ENCODE measurements around the gene MICOS13.

The MICOS13 gene

DNA sequence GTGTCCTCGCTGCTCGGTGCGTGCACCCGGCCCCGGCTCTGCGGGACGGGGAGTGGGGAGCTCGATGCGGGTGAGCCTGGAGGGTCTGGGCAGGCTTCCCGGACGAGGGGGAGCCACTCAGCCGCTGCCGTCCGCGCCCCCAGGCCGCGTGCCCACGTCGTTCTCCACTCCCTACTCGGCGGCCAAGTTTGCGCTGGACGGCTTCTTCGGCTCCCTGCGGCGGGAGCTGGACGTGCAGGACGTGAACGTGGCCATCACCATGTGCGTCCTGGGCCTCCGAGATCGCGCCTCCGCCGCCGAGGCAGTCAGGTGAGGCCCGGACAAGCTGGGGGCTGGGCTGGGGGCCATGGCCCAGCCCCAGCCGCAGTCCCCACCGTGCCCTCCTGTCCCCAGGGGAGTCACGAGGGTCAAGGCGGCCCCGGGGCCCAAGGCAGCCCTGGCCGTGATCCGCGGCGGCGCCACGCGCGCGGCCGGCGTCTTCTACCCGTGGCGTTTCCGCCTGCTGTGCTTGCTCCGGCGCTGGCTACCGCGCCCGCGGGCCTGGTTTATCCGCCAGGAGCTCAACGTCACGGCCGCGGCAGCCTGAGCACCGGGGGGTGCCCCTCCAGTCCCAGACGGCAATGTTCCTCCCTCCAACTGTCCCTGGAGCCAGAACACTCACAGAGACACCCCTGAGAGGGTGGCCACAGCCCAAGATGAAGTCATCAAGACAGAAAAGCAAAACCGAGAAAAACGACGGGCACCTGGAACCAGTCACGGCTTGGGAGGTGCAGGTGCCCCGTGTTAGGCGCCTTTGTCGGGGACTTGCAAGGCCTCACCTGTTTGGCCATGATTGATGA, 7.3 kb upstream of the MICOS13 start:
- DNase-seq (ENCODE audit: low spot score) (no peak), FAIRE-seq (no peak)

DNA sequence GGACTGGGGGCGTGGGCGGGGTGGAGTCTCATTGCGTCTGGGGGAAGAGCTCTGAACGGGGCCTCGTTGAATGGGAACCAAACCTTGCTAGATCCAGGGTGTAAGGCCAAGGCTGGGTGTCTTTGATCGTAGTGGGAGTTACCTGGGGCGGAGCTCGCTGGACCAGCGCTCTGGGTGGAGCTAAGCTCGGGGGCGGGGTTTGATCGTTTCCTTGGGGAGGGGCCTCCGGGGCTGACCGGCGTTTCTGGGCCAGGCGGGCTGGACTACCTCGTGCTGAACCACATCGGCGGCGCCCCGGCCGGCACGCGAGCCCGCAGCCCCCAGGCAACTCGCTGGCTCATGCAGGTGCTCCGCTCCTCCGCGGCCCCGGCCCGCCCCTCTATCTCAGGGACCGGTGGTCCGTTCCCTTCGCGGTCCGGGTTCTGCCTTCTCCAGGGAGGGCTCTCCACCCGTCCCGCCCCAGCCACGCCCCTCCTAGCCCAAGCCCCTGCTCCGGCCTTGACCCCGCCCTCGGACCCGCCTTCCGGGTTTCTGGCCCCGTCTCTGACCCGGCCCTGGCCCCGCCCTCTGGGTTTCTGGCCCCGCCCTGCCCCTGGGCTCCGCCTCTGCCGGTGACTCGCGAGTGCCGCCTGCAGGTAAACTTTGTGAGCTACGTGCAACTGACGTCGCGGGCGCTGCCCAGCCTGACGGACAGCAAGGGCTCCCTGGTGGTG, 6.5 kb upstream of the MICOS13 start:
- DNase-seq (ENCODE audit: low spot score): peak; percentile 88
- peak; percentile 64 for FAIRE-seq

- no peak for FAIRE-seq
- DNase-seq (ENCODE audit: low spot score): no peak
Measured at GRCh38 chr19:5686326-5686646, 6.0 kb upstream of the MICOS13 start.

DNA sequence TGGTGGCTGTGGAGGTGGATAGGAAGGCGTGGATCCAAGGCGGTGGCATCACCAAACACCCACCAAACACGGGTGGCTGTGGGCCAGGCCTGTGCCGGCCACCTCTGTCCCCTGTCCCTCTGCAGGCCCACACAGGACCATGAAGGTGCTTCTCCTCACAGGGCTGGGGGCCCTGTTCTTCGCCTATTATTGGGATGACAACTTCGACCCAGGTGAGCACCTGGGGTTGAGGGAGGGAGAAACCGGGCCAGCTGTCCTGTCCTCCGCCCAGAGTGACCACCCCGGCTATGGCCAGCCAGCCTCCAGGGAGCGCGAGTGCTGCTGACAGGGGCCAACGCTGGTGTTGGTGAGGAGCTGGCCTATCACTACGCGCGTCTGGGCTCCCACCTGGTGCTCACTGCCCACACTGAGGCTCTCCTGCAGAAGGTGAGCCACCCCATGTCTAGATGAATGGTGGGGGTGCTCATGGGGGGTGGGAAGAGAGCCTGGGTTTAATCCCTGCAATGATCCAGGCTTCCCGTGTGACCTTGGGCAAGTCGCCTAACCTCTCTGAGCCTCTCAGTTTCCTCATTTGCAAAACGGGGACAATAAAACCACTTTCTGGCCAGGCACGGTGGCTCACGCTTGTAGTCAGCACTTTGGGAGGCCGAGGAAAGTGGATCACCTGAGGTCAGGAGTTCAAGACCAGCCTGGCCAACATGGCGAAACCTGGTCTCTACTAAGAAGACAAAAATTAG, 4.5 kb upstream of the MICOS13 start:
- no peak for FAIRE-seq
- DNase-seq (ENCODE audit: low spot score): no peak

DNA sequence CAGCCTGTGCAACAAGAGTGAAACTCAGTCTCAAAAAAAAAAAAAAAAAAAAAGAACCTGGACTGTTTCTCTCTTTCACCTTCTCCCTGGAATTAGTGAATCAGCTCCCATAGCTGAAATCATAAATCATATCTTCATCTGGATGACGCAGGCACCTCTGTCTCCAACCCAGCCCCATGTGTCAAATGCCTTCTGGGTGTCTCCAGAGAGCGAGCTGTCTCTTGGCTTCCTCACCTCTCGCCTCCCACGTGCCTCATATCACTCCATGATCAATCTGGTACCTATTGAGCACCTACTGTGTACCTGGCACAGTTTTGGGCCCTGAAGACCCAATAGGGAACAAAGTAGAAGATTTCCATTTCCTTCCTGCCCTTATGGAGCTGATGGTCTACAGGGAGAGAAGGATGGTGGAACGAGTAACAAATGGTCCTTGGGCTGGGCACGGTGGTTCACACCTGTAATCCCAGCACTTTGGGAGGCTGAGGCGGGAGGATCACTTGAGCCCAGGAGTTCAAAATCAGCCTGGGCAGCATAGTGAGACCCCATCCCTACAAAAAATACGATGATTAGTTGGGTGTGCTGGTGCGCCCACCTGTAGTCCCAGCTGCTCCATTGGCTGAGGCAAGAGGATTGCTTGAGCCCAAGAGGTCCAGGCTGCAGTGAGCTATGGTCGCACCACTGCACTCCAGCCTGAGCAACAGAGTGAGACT, 3.0 kb upstream of the MICOS13 start:
- no peak for DNase-seq (ENCODE audit: low spot score)
- no peak for FAIRE-seq

DNA sequence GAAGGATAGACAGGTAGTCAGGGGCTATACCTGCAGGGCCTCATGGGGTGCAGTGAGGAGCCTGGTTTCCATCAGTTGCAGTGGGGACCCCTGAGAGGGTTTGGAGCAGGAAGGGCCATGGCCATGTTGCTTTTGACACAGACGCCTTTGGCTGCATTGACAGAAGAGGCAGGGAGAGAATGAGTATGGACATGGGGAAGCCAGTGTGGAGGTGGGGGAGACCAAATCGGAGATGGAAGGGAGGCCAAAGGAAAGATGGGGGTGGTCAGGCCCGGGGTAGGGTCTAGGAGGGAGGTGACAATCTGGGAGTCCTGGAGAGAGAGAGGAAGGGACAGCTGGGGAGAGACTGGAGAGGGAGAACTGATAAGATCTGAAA, 1.8 kb upstream of the MICOS13 start:
- FAIRE-seq (no peak), DNase-seq (ENCODE audit: low spot score) (no peak)

- FAIRE-seq (no peak), DNase-seq (ENCODE audit: low spot score) (no peak)
Measured at GRCh38 chr19:5681391-5682106, 1.2 kb upstream of the MICOS13 start.

- DNase-seq (ENCODE audit: low spot score) (no peak), FAIRE-seq (no peak)
Measured at GRCh38 chr19:5680084-5680436, 256 bp downstream of the MICOS13 start.

GRCh38 chr19:5679289-5680083, 830 bp downstream of the MICOS13 start:
- FAIRE-seq (no peak), DNase-seq (ENCODE audit: low spot score) (no peak)

- no peak for DNase-seq (ENCODE audit: low spot score)
- FAIRE-seq: no peak
Measured at GRCh38 chr19:5678071-5678718, 2.1 kb downstream of the MICOS13 start.

- no peak for FAIRE-seq
- DNase-seq (ENCODE audit: low spot score): no peak
Measured at GRCh38 chr19:5677580-5677979, 2.7 kb downstream of the MICOS13 start.

DNA sequence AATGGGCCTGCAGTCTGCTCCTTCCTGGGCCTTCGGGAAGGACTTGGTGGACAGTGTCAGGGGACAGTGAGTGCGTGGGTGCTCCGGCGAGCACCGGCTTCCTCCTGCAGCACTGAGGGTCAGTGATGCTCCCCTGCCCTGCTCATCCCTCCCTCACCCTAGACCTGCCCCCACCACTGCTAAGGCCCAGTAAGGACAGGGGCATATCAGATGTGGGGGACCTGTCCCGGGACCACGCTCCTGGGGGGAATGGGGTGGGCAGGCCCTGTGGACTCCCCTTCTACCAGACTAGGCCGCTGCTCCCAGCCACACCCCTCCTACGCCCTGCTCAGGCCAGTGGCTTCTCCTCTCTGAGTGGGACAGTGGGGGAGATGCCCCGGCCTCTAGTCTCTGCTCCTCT, 3.2 kb downstream of the MICOS13 start:
- FAIRE-seq (no peak), DNase-seq (ENCODE audit: low spot score) (no peak)

- DNase-seq (ENCODE audit: low spot score) (no peak), FAIRE-seq (no peak)
Measured at GRCh38 chr19:5676772-5677105, 3.6 kb downstream of the MICOS13 start.

DNA sequence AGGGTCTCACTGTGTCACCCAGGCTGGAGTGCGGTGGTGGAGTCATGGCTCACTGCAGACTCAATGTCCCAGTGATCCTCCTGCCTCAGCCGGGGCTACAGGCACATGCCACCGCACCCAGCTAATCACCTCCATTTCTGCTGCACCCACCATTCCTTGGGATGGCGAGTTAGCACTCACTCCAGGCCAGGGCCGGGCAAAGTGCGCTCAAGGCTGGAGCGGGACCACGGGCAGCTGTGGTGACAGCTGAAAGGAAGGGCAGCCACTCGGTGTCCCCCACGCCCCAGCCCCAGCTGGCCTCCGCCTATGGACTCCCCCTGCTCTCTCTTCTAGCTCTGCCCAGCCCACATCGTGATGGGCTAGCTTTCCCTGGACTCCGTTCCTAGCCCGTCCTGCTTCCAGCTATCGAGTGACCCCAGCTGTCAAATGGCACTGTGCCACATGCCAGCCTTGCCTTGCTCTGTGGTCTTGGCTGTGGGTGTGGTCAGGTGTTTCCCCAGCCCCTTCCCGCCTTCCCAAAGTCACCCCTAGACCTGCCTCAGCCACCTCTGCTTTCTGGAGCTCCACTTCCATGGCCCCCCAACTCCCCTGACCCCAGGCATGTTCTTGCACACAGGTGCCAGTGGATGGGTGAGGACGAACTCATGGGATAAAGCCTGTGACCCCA, 4.1 kb downstream of the MICOS13 start:
- DNase-seq (ENCODE audit: low spot score): no peak
- FAIRE-seq: no peak

DNA sequence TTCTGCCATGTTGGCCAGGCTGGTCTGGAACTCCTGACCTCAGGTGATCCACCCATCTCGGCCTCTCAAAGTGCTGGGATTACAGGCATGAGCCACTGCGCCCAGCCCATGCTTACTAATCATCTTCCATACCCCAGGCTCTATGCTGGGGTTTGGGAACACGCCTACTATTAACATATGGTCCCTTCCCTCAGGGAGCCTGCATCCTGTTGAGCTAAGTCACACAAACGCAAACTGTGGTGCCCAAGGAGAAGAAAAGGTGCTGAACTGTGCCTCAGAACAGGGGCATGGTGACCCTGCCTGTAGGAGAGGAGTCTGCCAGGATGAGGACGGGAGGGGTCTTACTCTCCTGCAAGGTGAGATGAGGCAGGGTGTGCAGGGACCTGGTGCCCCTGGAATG, 5.6 kb downstream of the MICOS13 start:
- no peak for FAIRE-seq
- DNase-seq (ENCODE audit: low spot score): no peak

DNA sequence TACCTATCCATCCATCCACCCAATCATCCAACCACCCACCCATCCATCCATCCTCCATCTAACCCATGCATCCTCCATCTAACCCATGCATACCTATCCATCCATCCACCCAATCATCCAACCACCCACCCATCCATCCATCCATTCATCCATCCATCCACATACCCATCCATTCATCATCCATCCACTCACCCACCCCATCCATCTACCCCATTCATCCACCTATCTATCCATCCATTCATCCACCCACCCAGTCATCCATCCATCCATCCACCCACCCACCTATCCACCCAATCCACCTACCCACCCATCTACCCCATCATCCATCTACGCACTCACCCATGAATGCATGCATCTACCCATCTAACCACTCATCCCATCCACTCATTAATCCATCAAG, 6.6 kb downstream of the MICOS13 start:
- FAIRE-seq (no peak), DNase-seq (ENCODE audit: low spot score) (no peak)

DNA sequence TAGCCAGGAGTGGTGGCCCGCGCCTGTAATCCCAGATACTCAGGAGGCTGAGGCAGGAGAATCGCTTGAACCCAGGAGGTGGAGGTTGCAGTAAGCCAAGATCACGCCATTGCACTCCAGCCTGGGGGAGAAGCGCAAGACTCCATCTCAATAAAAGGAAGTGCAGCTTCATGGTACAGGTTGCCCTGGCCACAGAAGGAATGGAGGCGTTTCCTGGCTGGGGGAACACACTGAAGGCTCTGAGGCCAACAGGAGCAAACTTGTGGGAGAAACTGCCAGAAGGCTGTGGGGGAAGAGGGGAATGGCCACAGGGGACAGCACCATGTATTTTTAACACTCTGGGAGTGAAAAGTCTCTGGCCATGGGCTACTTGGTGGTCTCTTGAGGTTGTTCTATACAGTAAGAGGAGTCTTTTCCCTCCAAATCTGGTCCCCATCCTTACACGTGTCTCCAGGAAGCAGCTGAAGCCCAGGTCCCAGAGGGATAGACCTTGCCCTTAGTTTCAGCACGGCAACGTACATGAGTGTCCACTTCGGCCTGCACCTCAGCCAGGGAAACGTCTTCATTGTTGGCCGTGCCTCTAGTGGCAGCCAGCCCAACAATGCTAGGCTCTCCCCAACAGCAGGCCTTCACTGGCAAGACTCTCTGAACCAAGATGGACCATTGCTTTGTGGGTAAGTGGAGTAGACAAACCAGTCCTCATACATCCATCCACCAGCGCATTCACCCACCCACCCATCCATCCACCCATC, 7.4 kb downstream of the MICOS13 start:
- FAIRE-seq: no peak
- DNase-seq (ENCODE audit: low spot score): no peak

DNA sequence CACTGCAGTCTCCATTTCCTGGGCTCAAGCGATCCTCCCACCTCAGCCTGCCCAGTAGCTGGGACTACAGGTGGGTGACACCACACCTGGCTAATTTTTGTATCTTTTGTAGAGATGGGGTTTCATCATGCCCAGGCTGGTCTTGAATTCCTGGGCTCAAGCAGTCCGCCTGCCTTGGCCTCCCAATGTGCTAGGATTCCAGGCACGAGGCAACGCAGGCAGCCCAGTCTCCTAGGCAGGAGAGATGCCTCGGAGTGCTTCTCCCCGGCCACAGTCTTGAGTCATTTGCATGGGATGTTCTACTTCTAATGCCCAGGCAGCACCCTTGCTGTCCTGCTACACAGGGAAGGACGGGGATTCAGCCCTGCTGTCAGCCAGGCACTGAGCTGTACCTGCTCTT, 8.7 kb downstream of the MICOS13 start:
- FAIRE-seq: no peak
- DNase-seq (ENCODE audit: low spot score): no peak

- DNase-seq (ENCODE audit: low spot score) (no peak), FAIRE-seq (no peak)
Measured at GRCh38 chr19:5669212-5669611, 11.1 kb downstream of the MICOS13 start.

All from RCC 7860 (cell line).